K562 (cell line): ENCODE data around the gene MYL3. TPM values are rescaled to one million over a fixed set of nuclear protein-coding genes. Genes with fewer than 3 reads are reported as not detected.

Source experiments
- CAMTA2 ChIP-seq: fragments of 250-450 bp; sonication (Bioruptor Pico); conservative IDR thresholded peaks from 2 replicates; pipeline ENCODE4 v1.5.1; 2022
- ELF1 ChIP-seq: fragments of 200-800 bp; sonication (Bioruptor generic); IDR thresholded peaks from 2 replicates; pipeline ENCODE4 v1.6.1; 2016; ENCODE audit warnings: missing genetic modification characterization, missing compliant biosample characterization
- ERF ChIP-seq: fragments of 450-650 bp; formaldehyde crosslinking; IDR thresholded peaks from 2 replicates; pipeline ENCODE4 v1.4.0; 2020; ENCODE audit warnings: mild to moderate bottlenecking, mixed read lengths
- MEIS2 ChIP-seq: fragments of 450-650 bp; IDR thresholded peaks from 2 replicates; pipeline ENCODE4 v1.6.1; 2014; ENCODE audit warnings: mild to moderate bottlenecking; ENCODE audit not compliant: partially characterized antibody
- PCBP2 ChIP-seq: fragments of 200-400 bp; formaldehyde crosslinking; IDR thresholded peaks from 2 replicates; pipeline ENCODE4 v1.6.1; 2018; ENCODE audit warnings: low read length, low read depth, mild to moderate bottlenecking, moderate library complexity; ENCODE audit not compliant: poor library complexity, severe bottlenecking
- ZC3H8 ChIP-seq: fragments of 450-650 bp; IDR thresholded peaks from 2 replicates; pipeline ENCODE4 v1.6.1; 2017
- ZNF239 ChIP-seq: fragments of 250-450 bp; sonication (Bioruptor Pico); IDR thresholded peaks from 2 replicates; pipeline ENCODE4 v1.4.0; 2020; ENCODE audit warnings: mild to moderate bottlenecking
- ZNF717 ChIP-seq: fragments of 250-450 bp; sonication (Bioruptor Pico); IDR thresholded peaks from 2 replicates; pipeline ENCODE4 v1.5.0; 2021
- polyA plus RNA-seq, 8 experiments: library from polyadenylated mRNA; depleted of rRNA in 4 of 8; stranded (reverse) in 5 of 8; unstranded in 3 of 8; fragments of >200 nt; fragmentation: Nextera tagmentation in 2 of 8; fragmentation: Illumina TruSeq in 1 of 8; extraction: Ambion mirVana in 2 of 8; extraction: Trizol in 1 of 8; gene quantifications; 2 replicates each; pipeline versions ENCODE4 v1.2.1 to v1.2.3, GENCODE V29; 2011 to 2014; ENCODE audit warnings: inconsistent platforms in 1 of 8, missing spikeins in 1 of 8
- total RNA-seq, 7 experiments: library from RNA; depleted of rRNA in 6 of 7; stranded (reverse); fragments of >200 nt in 6 of 7; fragmentation: Illumina TruSeq in 2 of 7; extraction: Trizol in 2 of 7; gene quantifications; 2 replicates each; pipeline versions ENCODE4 v1.2.1 to v1.2.3, GENCODE V29; 2011 to 2021; ENCODE audit warnings: low replicate concordance in 1 of 7
- TF ChIP-seq, protein P1 (sequence below), 2 experiments: fragments of 450-650 bp; formaldehyde crosslinking in 1 of 2; IDR thresholded peaks; 2 replicates each; pipeline versions ENCODE4 v1.4.0 to v1.6.1; 2014 to 2020; ENCODE audit warnings: mild to moderate bottlenecking in 2 of 2, borderline replicate concordance in 1 of 2, low read depth in 1 of 2
- TF ChIP-seq, protein P2 (sequence below): fragments of 200-800 bp; sonication (Bioruptor generic); IDR thresholded peaks from 2 replicates; pipeline ENCODE4 v1.6.1; 2017; ENCODE audit warnings: missing genetic modification characterization, missing compliant biosample characterization
- TF ChIP-seq, protein P3 (sequence below): fragments of 250-450 bp; sonication (Bioruptor Pico); IDR thresholded peaks from 2 replicates; pipeline ENCODE4 v1.4.0; 2020
- TF ChIP-seq, protein P4 (sequence below): fragments of 450-650 bp; formaldehyde crosslinking; IDR thresholded peaks from 2 replicates; pipeline ENCODE4 v1.4.0; 2022; ENCODE audit warnings: missing genetic modification characterization

Gene MYL3
- total and polyA plus RNA-seq, 9 of the 15 experiments (the other 6 are each of a cell fraction or from before 2014, with no cell fraction given) = 0.14 to 0.45 TPM; not detected in 7

DNA sequence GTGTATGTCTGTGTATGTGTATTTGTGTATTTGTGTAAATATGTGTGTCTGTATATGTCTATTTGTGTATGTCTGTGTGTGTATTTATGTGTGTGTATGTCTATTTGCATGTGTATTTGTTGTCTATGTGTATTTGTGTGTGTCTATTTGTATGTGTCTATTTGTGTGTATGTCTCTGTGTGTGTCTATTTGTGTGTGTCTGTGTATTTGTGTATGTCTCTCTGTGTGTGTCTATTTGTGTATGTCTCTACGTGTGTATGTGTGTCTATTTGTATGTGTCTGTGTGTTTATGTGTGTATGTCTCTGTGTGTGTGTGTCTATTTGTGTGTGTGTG is 44.7 kb upstream of the MYL3 start (continued):
- TF ChIP-seq, protein P1, sequence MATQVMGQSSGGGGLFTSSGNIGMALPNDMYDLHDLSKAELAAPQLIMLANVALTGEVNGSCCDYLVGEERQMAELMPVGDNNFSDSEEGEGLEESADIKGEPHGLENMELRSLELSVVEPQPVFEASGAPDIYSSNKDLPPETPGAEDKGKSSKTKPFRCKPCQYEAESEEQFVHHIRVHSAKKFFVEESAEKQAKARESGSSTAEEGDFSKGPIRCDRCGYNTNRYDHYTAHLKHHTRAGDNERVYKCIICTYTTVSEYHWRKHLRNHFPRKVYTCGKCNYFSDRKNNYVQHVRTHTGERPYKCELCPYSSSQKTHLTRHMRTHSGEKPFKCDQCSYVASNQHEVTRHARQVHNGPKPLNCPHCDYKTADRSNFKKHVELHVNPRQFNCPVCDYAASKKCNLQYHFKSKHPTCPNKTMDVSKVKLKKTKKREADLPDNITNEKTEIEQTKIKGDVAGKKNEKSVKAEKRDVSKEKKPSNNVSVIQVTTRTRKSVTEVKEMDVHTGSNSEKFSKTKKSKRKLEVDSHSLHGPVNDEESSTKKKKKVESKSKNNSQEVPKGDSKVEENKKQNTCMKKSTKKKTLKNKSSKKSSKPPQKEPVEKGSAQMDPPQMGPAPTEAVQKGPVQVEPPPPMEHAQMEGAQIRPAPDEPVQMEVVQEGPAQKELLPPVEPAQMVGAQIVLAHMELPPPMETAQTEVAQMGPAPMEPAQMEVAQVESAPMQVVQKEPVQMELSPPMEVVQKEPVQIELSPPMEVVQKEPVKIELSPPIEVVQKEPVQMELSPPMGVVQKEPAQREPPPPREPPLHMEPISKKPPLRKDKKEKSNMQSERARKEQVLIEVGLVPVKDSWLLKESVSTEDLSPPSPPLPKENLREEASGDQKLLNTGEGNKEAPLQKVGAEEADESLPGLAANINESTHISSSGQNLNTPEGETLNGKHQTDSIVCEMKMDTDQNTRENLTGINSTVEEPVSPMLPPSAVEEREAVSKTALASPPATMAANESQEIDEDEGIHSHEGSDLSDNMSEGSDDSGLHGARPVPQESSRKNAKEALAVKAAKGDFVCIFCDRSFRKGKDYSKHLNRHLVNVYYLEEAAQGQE (IDR thresholded peaks at IDR 0.05; ENCODE audit: borderline replicate concordance) = no peak
- TF ChIP-seq, protein P1 (CRISPR knock-in tag; IDR thresholded peaks at IDR 0.05; ENCODE audit: low read depth) = no peak
- no peak for TF ChIP-seq ZC3H8
- TF ChIP-seq ELF1 (tag) = no peak
- TF ChIP-seq, protein P2, sequence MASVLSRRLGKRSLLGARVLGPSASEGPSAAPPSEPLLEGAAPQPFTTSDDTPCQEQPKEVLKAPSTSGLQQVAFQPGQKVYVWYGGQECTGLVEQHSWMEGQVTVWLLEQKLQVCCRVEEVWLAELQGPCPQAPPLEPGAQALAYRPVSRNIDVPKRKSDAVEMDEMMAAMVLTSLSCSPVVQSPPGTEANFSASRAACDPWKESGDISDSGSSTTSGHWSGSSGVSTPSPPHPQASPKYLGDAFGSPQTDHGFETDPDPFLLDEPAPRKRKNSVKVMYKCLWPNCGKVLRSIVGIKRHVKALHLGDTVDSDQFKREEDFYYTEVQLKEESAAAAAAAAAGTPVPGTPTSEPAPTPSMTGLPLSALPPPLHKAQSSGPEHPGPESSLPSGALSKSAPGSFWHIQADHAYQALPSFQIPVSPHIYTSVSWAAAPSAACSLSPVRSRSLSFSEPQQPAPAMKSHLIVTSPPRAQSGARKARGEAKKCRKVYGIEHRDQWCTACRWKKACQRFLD (CRISPR knock-in tag) = no peak
- no peak for TF ChIP-seq ZNF717 (CRISPR knock-in tag)
- no peak for TF ChIP-seq MEIS2
- TF ChIP-seq, protein P3, sequence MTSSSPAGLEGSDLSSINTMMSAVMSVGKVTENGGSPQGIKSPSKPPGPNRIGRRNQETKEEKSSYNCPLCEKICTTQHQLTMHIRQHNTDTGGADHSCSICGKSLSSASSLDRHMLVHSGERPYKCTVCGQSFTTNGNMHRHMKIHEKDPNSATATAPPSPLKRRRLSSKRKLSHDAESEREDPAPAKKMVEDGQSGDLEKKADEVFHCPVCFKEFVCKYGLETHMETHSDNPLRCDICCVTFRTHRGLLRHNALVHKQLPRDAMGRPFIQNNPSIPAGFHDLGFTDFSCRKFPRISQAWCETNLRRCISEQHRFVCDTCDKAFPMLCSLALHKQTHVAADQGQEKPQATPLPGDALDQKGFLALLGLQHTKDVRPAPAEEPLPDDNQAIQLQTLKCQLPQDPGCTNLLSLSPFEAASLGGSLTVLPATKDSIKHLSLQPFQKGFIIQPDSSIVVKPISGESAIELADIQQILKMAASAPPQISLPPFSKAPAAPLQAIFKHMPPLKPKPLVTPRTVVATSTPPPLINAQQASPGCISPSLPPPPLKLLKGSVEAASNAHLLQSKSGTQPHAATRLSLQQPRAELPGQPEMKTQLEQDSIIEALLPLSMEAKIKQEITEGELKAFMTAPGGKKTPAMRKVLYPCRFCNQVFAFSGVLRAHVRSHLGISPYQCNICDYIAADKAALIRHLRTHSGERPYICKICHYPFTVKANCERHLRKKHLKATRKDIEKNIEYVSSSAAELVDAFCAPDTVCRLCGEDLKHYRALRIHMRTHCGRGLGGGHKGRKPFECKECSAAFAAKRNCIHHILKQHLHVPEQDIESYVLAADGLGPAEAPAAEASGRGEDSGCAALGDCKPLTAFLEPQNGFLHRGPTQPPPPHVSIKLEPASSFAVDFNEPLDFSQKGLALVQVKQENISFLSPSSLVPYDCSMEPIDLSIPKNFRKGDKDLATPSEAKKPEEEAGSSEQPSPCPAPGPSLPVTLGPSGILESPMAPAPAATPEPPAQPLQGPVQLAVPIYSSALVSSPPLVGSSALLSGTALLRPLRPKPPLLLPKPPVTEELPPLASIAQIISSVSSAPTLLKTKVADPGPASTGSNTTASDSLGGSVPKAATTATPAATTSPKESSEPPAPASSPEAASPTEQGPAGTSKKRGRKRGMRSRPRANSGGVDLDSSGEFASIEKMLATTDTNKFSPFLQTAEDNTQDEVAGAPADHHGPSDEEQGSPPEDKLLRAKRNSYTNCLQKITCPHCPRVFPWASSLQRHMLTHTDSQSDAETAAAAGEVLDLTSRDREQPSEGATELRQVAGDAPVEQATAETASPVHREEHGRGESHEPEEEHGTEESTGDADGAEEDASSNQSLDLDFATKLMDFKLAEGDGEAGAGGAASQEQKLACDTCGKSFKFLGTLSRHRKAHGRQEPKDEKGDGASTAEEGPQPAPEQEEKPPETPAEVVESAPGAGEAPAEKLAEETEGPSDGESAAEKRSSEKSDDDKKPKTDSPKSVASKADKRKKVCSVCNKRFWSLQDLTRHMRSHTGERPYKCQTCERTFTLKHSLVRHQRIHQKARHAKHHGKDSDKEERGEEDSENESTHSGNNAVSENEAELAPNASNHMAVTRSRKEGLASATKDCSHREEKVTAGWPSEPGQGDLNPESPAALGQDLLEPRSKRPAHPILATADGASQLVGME (CRISPR knock-in tag) = no peak
- no peak for TF ChIP-seq ERF (CRISPR knock-in tag)
- TF ChIP-seq PCBP2 = no peak
- no peak for TF ChIP-seq ZNF239 (CRISPR knock-in tag)
- TF ChIP-seq, protein P4, sequence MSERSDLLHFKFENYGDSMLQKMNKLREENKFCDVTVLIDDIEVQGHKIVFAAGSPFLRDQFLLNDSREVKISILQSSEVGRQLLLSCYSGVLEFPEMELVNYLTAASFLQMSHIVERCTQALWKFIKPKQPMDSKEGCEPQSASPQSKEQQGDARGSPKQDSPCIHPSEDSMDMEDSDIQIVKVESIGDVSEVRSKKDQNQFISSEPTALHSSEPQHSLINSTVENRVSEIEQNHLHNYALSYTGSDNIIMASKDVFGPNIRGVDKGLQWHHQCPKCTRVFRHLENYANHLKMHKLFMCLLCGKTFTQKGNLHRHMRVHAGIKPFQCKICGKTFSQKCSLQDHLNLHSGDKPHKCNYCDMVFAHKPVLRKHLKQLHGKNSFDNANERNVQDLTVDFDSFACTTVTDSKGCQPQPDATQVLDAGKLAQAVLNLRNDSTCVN (CRISPR knock-in tag) = peak; percentile 54; the same call in 1 of the 2 replicates
- no peak for TF ChIP-seq CAMTA2 (CRISPR knock-in tag)
